ENCODE results near the gene PSMG4. TPM values are rescaled to one million over a fixed set of nuclear protein-coding genes. Genes with fewer than 3 reads are reported as not detected.

The PSMG4 gene
- total and polyA plus RNA-seq, 9 of the 15 experiments (the other 6 are each of a cell fraction or from before 2014, with no cell fraction given), result 12.9 to 185 (median 52.0) TPM

DNA sequence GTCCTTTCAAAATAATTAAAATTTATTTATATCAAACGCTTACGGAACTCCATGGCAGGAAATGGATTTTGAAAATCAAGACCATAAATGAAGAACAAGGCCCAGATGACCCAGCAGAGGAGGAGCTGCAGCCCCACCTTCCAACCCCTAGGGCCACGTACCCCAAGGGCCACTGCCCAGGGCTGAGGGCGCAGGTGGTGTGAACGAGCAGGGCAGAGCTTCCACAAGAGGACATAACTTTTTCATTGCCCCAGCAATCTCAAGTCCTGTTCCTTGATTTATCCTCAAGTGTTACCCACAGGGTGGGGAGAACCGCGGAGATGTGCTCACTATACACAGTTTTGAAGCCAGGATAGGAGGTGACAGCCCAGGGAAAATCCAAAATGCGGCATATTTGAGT is 42.8 kb downstream of the PSMG4 start:
- WGBS (ENCODE audit: insufficient coverage, low coverage, missing lambda C conversion rate), result 67% methylated on average over 8 of the region's 8 CpGs
- TF ChIP-seq CHD7 (IDR thresholded peaks at IDR 0.05; ENCODE audit: low read depth, low read length), result no peak
- TF ChIP-seq CCNT2 (IDR thresholded peaks at IDR 0.05; ENCODE audit: borderline replicate concordance, extremely low read depth, insufficient read length, low read depth, low read length), result no peak
- TF ChIP-seq TRIM25 (IDR thresholded peaks at IDR 0.05; ENCODE audit: borderline replicate concordance), result no peak
- TF ChIP-seq, protein P1, sequence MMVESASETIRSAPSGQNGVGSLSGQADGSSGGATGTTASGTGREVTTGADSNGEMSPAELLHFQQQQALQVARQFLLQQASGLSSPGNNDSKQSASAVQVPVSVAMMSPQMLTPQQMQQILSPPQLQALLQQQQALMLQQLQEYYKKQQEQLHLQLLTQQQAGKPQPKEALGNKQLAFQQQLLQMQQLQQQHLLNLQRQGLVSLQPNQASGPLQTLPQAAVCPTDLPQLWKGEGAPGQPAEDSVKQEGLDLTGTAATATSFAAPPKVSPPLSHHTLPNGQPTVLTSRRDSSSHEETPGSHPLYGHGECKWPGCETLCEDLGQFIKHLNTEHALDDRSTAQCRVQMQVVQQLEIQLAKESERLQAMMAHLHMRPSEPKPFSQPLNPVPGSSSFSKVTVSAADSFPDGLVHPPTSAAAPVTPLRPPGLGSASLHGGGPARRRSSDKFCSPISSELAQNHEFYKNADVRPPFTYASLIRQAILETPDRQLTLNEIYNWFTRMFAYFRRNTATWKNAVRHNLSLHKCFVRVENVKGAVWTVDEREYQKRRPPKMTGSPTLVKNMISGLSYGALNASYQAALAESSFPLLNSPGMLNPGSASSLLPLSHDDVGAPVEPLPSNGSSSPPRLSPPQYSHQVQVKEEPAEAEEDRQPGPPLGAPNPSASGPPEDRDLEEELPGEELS (CRISPR knock-in tag; IDR thresholded peaks at IDR 0.05; ENCODE audit: borderline replicate concordance), result no peak

More for the DNA sequence above, 42.8 kb downstream of the PSMG4 start:
- ChIA-PET POLR2A (no interaction called here), CTCF (ENCODE audit: low intra/inter-chr PET ratio) (no interaction called here)
- no peaks in the 10 kb centered on the region for H3K9me1 ChIP-seq (ENCODE audit: control insufficient read depth, insufficient read depth, low read length)
- H3K79me2 ChIP-seq (ENCODE audit: control insufficient read depth, insufficient read depth, low read length), result no peaks in the 10 kb centered on the region
- FAIRE-seq (no peak), ATAC-seq (no peak), DNase-seq (ENCODE audit: extremely low read depth in 1 of 4, low spot score in 3 of 4) (no peak)
- no peaks in the 10 kb centered on the region for H3K36me3 ChIP-seq (ENCODE audit: control insufficient read depth, insufficient read depth, low read length)
- no peak overlapping the region for H3K27ac ChIP-seq (ENCODE audit: extremely low read depth, low read depth, low read length)
- no peaks in the 10 kb centered on the region for H3K27me3 ChIP-seq (ENCODE audit: control insufficient read depth in 2 of 2, insufficient read depth in 2 of 2, low read length in 2 of 2)
- H3K9me3 ChIP-seq (replicated peaks; ENCODE audit: control insufficient read depth, insufficient read depth, low read depth, low read length), result 0 out of 2 replicates have a peak, but pooled peaks cover 5% of the 10 kb centered on the region
- no peak overlapping the region for H3K4me3 ChIP-seq
- in situ Hi-C loops (cut with MboI) (no loop called here), intact Hi-C loops (cut with micrococcal nuclease) (no loop called here)
- peaks cover 0 to 4% of the 10 kb centered on the region in 2 experiments; a peak in 2 of 5 replicates for H3K4me1 ChIP-seq (replicated peaks in 1 of 2; ENCODE audit: control insufficient read depth in 2 of 2, insufficient read depth in 2 of 2, low read length in 2 of 2)
- no peak overlapping the region for H3K9ac ChIP-seq (ENCODE audit: insufficient read depth in 1 of 2, low read depth in 2 of 2, low read length in 2 of 2)
- no TSS peak for BruUV-seq (replicated peaks)
- no peaks in the 10 kb centered on the region for H4K20me1 ChIP-seq (replicated peaks; ENCODE audit: control insufficient read depth, insufficient read depth, low read length)
- no peak overlapping the region for H2AFZ ChIP-seq (ENCODE audit: low read depth, low read length)
- H3K4me2 ChIP-seq (ENCODE audit: insufficient read depth, low read length), result no peak overlapping the region
